K562 (cell line): Measurements from ENCODE around the gene DBNL. TPM values are rescaled to one million over a fixed set of nuclear protein-coding genes. Genes with fewer than 3 reads are reported as not detected.

Experiments
- CHD1 ChIP-seq: fragments of 200-600 bp; sonication (generic); IDR thresholded peaks from one replicate; pipeline ENCODE4 v1.6.1; 2012; ENCODE audit warnings: mild to moderate bottlenecking, moderate library complexity, low read length, inconsistent platforms
- E2F1 ChIP-seq: sonication (generic); formaldehyde crosslinking; IDR thresholded peaks from 2 replicates; pipeline ENCODE4 v1.8.1; 2023; ENCODE audit warnings: mild to moderate bottlenecking, missing genetic modification reagents, moderate library complexity
- GMEB1 ChIP-seq: fragments of 250-450 bp; sonication (Bioruptor Pico); IDR thresholded peaks from 2 replicates; pipeline ENCODE4 v1.4.0; 2020; ENCODE audit warnings: mild to moderate bottlenecking
- GTF2E2 ChIP-seq: fragments of 200-800 bp; sonication (Bioruptor generic); IDR thresholded peaks from 2 replicates; pipeline ENCODE4 v1.6.1; 2016; ENCODE audit warnings: missing genetic modification characterization, missing compliant biosample characterization
- KDM2B ChIP-seq: fragments of 250-450 bp; sonication (Bioruptor Pico); IDR thresholded peaks from 2 replicates; pipeline ENCODE4 v1.8.0; 2021; ENCODE audit warnings: mild to moderate bottlenecking, moderate library complexity
- KDM5B ChIP-seq: fragments of 200-600 bp; sonication (generic); IDR thresholded peaks from 2 replicates; pipeline ENCODE4 v1.6.1; 2012; ENCODE audit warnings: low read depth, mild to moderate bottlenecking, moderate library complexity, low read length, control low read depth, inconsistent platforms; ENCODE audit not compliant: insufficient replicate concordance
- LCOR ChIP-seq: sonication (generic); formaldehyde crosslinking; IDR thresholded peaks from 2 replicates; pipeline ENCODE4 v1.8.0; 2022; ENCODE audit warnings: mild to moderate bottlenecking, missing genetic modification reagents
- MTA1 ChIP-seq: fragments of 450-650 bp; IDR thresholded peaks from 2 replicates; pipeline ENCODE4 v1.6.1; 2017; ENCODE audit warnings: borderline replicate concordance
- POLR2G ChIP-seq: fragments of 200-400 bp; formaldehyde crosslinking; IDR thresholded peaks from 2 replicates; pipeline ENCODE4 v1.6.1; 2017; ENCODE audit warnings: low read depth, mild to moderate bottlenecking, antibody characterized with exemption, low read length, moderate library complexity
- SUPT5H ChIP-seq: fragments of 450-650 bp; IDR thresholded peaks from 2 replicates; pipeline ENCODE4 v1.6.1; 2016
- THAP12 ChIP-seq: fragments of 250-450 bp; sonication (Bioruptor Pico); IDR thresholded peaks from 2 replicates; pipeline ENCODE4 v1.9.0; 2021; ENCODE audit warnings: mild to moderate bottlenecking, inconsistent platforms
- ZBTB2 ChIP-seq: fragments of 450-650 bp; IDR thresholded peaks from 2 replicates; pipeline ENCODE4 v1.6.1; 2016; ENCODE audit warnings: antibody characterized with exemption
- ZBTB9 ChIP-seq: fragments of 450-650 bp; formaldehyde crosslinking; IDR thresholded peaks from 2 replicates; pipeline ENCODE4 v1.4.0; 2020; ENCODE audit warnings: mild to moderate bottlenecking, moderate library complexity
- polyA plus RNA-seq, 8 experiments: library from polyadenylated mRNA; depleted of rRNA in 4 of 8; stranded (reverse) in 5 of 8; unstranded in 3 of 8; fragments of >200 nt; fragmentation: Nextera tagmentation in 2 of 8; fragmentation: Illumina TruSeq in 1 of 8; extraction: Ambion mirVana in 2 of 8; extraction: Trizol in 1 of 8; gene quantifications; 2 replicates each; pipeline versions ENCODE4 v1.2.1 to v1.2.3, GENCODE V29; 2011 to 2014; ENCODE audit warnings: inconsistent platforms in 1 of 8, missing spikeins in 1 of 8
- total RNA-seq, 7 experiments: library from RNA; depleted of rRNA in 6 of 7; stranded (reverse); fragments of >200 nt in 6 of 7; fragmentation: Illumina TruSeq in 2 of 7; extraction: Trizol in 2 of 7; gene quantifications; 2 replicates each; pipeline versions ENCODE4 v1.2.1 to v1.2.3, GENCODE V29; 2011 to 2021; ENCODE audit warnings: low replicate concordance in 1 of 7

The DBNL gene
- total and polyA plus RNA-seq, 9 of the 15 experiments (the other 6 are each of a cell fraction or from before 2014, with no cell fraction given): 1.9 to 65.1 (median 38.9) TPM

GRCh38 chr7:44018857-44019807 is 25.4 kb upstream of the DBNL start (continued):
- TF ChIP-seq THAP12 (CRISPR knock-in tag): peak; percentile 99
- peak; percentile 77; the same call in 1 of the 2 replicates for TF ChIP-seq E2F1 (CRISPR knock-in tag)
- TF ChIP-seq SUPT5H: peak; percentile 89
- TF ChIP-seq GTF2E2 (tag): 0 out of 2 replicates have a peak, but pooled peaks have one; percentile 34
- peak; percentile 96 for TF ChIP-seq POLR2G
- TF ChIP-seq KDM2B (CRISPR knock-in tag): 0 out of 2 replicates have a peak, but pooled peaks have one; percentile 20
- TF ChIP-seq CHD1: peak; percentile 39
- peak; percentile 95 for TF ChIP-seq ZBTB2
- 0 out of 2 replicates have a peak, but pooled peaks have one; percentile 49 for TF ChIP-seq ZBTB9 (CRISPR knock-in tag)
- peak; percentile 75; the same call in 1 of the 2 replicates for TF ChIP-seq MTA1
- TF ChIP-seq KDM5B: peak; percentile 62
- peak; percentile 88 for TF ChIP-seq LCOR (CRISPR knock-in tag)
- TF ChIP-seq GMEB1 (CRISPR knock-in tag): peak; percentile 35; the same call in 1 of the 2 replicates
